ENCODE measurements around the gene RASA3.
"Not testable (repeated sequence)": the region's sequence is repeated elsewhere in the genome, so short reads cannot be mapped to it uniquely, and the experiment has no call there.

The RASA3 gene

DNA sequence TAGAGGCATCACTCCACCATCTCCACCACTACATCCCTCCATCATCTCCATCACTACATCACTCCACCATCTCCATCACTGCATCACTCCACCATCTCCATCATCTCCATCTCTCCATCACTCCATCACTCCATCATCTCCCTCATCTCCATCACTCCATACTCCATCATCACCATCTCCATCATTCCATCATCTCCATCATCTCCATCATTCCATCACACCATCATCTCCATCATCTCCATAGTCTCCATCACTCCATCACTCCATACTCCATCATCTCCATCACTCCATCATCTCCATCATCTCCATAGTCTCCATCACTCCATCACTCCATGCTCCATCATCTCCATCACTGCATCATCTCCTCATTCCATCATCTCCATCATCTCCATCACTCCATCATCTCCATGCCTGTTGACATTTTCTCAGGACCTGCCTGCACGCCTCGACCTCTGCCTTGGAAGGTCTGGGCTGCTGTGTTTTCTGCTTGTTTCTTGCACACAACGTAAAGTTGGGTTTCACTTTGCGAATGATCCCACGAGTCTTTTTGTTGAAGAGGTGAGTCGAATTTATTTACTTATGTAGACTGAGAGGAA is 21.2 kb upstream of the RASA3 start:
- Histone ChIP-seq H3K36me3 (ENCODE audit: control insufficient read depth, low read depth, low read length) (no peaks in the 10 kb centered on the region), H3K27me3 (ENCODE audit: control insufficient read depth, insufficient read depth, low read length) (no peaks in the 10 kb centered on the region), H3K9ac (ENCODE audit: low read length) (no peak overlapping the region), H3K27ac (ENCODE audit: low read length) (no peak overlapping the region), H3K9me3 (ENCODE audit: control insufficient read depth, low read depth, low read length) (no peaks in the 10 kb centered on the region), H3K4me1 (ENCODE audit: control insufficient read depth, low read depth, low read length) (no peaks in the 10 kb centered on the region), H3K4me3 (ENCODE audit: low read length) (no peak overlapping the region)

DNA sequence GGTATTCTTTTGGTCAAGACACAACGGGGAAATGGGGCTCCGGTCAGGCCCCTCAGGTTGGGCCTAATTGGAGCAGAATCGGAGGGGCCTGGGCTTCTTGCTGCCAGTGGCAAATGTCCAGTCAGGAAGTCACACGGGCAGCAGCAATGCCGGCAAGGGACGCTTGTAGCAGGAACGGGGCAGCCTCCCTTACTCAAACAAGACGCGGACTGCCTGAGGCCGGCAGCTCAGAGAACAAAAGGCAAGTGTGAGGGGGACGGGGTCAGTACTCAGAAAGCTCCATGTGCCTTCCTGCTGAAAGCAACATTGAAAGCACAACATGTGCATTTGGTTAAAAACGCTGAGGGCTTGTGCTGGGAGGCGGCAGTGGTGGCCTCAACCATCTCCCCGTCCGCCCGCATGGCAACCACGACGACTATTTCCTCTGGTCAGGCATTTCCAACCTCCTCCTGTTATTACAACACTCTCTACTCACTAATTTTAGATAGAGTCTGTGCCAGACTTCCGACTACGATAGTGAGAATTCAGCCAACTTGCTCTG is 20.5 kb upstream of the RASA3 start:
- no peaks in the 10 kb centered on the region for H3K4me1 ChIP-seq (ENCODE audit: control insufficient read depth, low read depth, low read length)
- no peaks in the 10 kb centered on the region for H3K27me3 ChIP-seq (ENCODE audit: control insufficient read depth, insufficient read depth, low read length)
- H3K9ac ChIP-seq (ENCODE audit: low read length) = no peak overlapping the region
- H3K36me3 ChIP-seq (ENCODE audit: control insufficient read depth, low read depth, low read length) = no peaks in the 10 kb centered on the region
- H3K9me3 ChIP-seq (ENCODE audit: control insufficient read depth, low read depth, low read length) = no peaks in the 10 kb centered on the region
- no peak overlapping the region for H3K4me3 ChIP-seq (ENCODE audit: low read length)
- no peak overlapping the region for H3K27ac ChIP-seq (ENCODE audit: low read length)

DNA sequence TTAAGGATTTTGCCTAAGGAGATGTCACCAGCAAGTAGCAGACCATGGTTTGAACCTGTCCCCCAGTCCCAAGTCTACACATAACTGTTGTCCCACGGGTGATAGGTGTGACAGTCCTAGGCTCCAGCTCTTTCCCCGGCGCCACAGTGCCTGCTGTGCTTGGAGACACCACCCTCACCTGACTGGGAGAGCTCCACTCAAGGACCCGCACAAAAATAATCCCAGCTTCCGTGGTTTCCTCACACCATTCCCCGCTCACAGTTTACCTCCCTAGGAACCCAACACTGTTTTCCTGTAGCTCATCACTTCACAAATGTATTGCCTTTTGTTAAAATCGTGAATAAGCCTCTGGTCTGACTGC is 19.8 kb upstream of the RASA3 start:
- H3K4me3 ChIP-seq (ENCODE audit: low read length) = no peak overlapping the region
- H3K4me1 ChIP-seq (ENCODE audit: control insufficient read depth, low read depth, low read length) = no peaks in the 10 kb centered on the region
- H3K36me3 ChIP-seq (ENCODE audit: control insufficient read depth, low read depth, low read length) = no peaks in the 10 kb centered on the region
- H3K27ac ChIP-seq (ENCODE audit: low read length) = no peak overlapping the region
- H3K9ac ChIP-seq (ENCODE audit: low read length) = no peak overlapping the region
- H3K9me3 ChIP-seq (ENCODE audit: control insufficient read depth, low read depth, low read length) = no peaks in the 10 kb centered on the region
- no peaks in the 10 kb centered on the region for H3K27me3 ChIP-seq (ENCODE audit: control insufficient read depth, insufficient read depth, low read length)

DNA sequence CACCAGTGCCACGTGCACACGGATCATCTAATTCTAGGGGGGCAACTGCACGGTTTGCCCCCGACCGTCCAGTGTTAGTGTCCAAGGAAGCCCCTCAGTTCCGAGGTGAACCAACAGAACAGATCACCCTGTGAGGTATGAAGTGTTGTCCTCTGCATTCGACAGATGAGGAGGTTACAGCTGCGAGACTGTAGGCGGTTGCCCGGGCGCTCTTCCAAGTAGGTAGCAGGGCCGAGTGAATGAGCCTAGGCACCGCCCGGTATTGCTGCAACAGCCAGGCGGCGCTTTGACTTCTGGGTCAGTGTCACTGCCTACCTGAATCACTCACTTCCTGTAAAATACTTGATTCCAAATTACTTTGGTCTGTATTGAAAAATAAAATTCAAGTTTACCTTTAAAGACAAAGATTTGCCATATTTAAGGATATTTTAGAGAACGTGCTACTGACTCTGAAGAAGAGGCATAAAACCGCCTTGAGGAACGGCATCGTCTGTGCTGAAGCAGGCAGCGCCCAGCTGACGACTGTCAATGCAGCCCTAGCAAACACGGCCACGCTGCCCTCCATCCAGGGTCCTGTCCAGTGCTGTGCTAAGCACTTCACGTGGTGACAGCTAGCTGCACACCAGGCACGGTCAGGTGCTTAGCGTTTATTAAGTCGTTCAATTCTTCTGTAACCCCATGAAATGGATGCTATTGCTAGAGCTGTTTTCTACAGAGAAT is 19.3 kb upstream of the RASA3 start:
- H3K9me3 ChIP-seq (ENCODE audit: control insufficient read depth, low read depth, low read length) = no peaks in the 10 kb centered on the region
- no peaks in the 10 kb centered on the region for H3K27me3 ChIP-seq (ENCODE audit: control insufficient read depth, insufficient read depth, low read length)
- no peak overlapping the region for H3K27ac ChIP-seq (ENCODE audit: low read length)
- H3K4me1 ChIP-seq (ENCODE audit: control insufficient read depth, low read depth, low read length) = no peaks in the 10 kb centered on the region
- H3K9ac ChIP-seq (ENCODE audit: low read length) = no peak overlapping the region
- H3K36me3 ChIP-seq (ENCODE audit: control insufficient read depth, low read depth, low read length) = no peaks in the 10 kb centered on the region
- H3K4me3 ChIP-seq (ENCODE audit: low read length) = no peak overlapping the region

DNA sequence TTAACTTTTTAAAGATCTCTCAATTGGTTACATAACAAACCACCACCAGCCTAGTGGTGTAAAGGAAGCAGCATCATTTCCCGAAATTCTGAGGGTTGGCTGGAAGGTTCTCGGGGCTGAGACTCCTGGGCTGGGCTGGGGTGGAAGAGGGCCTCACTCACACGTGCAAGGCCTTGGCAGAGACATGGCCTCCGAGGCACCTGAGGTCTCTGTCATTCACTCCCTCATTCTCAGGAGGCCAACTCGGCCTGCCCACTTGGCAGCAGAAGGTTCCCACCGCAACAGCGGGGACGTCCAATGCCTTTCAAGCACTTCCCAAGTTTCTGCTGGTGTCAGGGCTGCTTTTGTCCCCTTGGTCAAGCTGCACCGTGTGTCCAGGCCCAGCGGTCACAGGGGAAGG is 18.6 kb upstream of the RASA3 start:
- no peak overlapping the region for H3K4me3 ChIP-seq (ENCODE audit: low read length)
- no peak overlapping the region for H3K9ac ChIP-seq (ENCODE audit: low read length)
- H3K36me3 ChIP-seq (ENCODE audit: control insufficient read depth, low read depth, low read length) = no peaks in the 10 kb centered on the region
- no peaks in the 10 kb centered on the region for H3K9me3 ChIP-seq (ENCODE audit: control insufficient read depth, low read depth, low read length)
- no peaks in the 10 kb centered on the region for H3K4me1 ChIP-seq (ENCODE audit: control insufficient read depth, low read depth, low read length)
- H3K27me3 ChIP-seq (ENCODE audit: control insufficient read depth, insufficient read depth, low read length) = no peaks in the 10 kb centered on the region
- no peak overlapping the region for H3K27ac ChIP-seq (ENCODE audit: low read length)

DNA sequence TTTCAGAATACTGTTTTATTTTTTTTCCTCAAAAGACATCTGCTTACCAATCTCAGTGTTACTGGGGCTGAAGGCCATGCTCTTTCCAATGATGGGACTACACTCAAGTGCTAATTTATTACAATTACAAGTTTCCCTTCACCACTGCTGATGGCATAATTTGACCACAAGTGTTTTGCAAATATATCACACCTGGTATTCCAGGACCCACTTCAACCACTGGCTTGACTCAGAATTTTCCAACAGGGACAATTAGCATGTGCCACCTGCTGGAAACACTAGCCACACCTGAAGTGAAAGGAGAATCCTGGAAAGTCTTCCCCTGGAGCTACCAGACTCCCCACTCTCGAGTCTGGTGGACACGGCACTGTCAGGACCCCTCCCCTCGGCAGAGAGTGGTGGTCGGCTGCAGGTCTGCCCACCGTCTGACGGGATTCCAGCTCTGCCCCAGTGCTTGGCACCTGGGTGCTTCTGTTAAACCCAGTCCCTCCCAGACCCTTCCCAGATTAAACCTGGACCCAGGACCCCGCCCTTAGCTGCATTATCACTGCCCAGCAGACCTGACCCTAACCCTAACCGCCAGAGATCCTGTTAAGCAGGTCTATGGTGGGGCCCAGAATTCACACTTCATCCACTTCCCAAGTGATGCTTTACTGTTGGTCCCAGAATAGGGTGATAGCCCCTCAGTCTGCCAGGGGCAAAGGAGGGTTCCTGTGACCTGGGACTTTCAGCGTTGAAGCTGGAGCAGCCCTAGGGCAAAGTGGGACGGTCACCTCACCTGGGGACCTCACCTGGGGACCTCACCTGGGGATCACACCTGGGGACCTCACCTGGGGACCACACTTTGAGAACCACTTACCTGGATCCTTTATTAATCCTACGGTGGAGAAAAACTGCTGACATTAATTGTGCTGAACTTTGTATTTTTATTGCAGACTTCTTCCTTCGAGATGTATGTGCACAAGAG is 17.6 kb upstream of the RASA3 start:
- H3K9me3 ChIP-seq (ENCODE audit: control insufficient read depth, low read depth, low read length) = no peaks in the 10 kb centered on the region
- H3K36me3 ChIP-seq (ENCODE audit: control insufficient read depth, low read depth, low read length) = no peaks in the 10 kb centered on the region
- H3K9ac ChIP-seq (ENCODE audit: low read length) = no peak overlapping the region
- H3K4me1 ChIP-seq (ENCODE audit: control insufficient read depth, low read depth, low read length) = no peaks in the 10 kb centered on the region
- H3K27me3 ChIP-seq (ENCODE audit: control insufficient read depth, insufficient read depth, low read length) = no peaks in the 10 kb centered on the region
- H3K4me3 ChIP-seq (ENCODE audit: low read length) = no peak overlapping the region
- H3K27ac ChIP-seq (ENCODE audit: low read length) = no peak overlapping the region

DNA sequence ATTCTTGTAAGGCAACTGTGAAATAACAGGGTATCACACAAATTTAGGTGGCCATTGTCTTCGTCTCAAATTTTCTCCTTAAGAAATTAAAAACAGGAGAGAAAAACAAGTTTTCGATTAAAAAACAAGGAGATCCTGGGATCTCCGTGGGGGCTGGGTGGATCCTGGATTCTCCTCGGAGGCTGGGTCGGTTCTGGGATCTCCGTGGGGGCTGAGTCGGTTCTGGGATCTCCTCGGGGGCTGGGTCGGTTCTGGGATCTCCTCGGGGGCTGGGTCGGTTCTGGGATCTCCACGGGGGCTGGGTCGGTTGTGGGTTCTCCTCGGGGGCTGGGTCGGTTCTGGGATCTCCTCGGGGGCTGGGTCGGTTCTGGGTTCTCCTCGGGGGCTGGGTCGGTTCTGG is 16.5 kb upstream of the RASA3 start:
- not testable (repeated sequence) for H3K36me3 ChIP-seq (ENCODE audit: control insufficient read depth, low read depth, low read length); H3K9me3 ChIP-seq (ENCODE audit: control insufficient read depth, low read depth, low read length); H3K4me1 ChIP-seq (ENCODE audit: control insufficient read depth, low read depth, low read length); H3K27me3 ChIP-seq (ENCODE audit: control insufficient read depth, insufficient read depth, low read length); H3K9ac ChIP-seq (ENCODE audit: low read length); H3K27ac ChIP-seq (ENCODE audit: low read length); H3K4me3 ChIP-seq (ENCODE audit: low read length)

DNA sequence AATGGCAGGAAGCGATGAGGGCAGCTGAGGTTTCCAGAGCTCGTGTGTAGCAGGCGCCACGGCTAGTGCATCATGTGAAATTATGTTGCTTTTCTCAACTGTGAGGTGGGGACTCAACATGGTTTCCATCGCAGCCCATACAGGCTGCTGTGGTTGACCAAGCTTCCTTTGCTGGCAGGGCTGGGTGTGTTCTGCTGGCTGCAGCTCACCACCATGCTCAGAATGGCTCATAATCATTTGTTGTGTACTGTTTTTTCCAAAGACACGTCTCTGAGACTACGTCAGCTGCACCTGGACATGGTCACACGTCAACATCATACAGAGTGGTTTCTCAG is 16.1 kb upstream of the RASA3 start:
- H3K27me3 ChIP-seq (ENCODE audit: control insufficient read depth, insufficient read depth, low read length) = no peaks in the 10 kb centered on the region
- H3K4me3 ChIP-seq (ENCODE audit: low read length) = no peak overlapping the region
- H3K36me3 ChIP-seq (ENCODE audit: control insufficient read depth, low read depth, low read length) = no peaks in the 10 kb centered on the region
- H3K4me1 ChIP-seq (ENCODE audit: control insufficient read depth, low read depth, low read length) = no peaks in the 10 kb centered on the region
- no peaks in the 10 kb centered on the region for H3K9me3 ChIP-seq (ENCODE audit: control insufficient read depth, low read depth, low read length)
- H3K9ac ChIP-seq (ENCODE audit: low read length) = no peak overlapping the region
- no peak overlapping the region for H3K27ac ChIP-seq (ENCODE audit: low read length)

DNA sequence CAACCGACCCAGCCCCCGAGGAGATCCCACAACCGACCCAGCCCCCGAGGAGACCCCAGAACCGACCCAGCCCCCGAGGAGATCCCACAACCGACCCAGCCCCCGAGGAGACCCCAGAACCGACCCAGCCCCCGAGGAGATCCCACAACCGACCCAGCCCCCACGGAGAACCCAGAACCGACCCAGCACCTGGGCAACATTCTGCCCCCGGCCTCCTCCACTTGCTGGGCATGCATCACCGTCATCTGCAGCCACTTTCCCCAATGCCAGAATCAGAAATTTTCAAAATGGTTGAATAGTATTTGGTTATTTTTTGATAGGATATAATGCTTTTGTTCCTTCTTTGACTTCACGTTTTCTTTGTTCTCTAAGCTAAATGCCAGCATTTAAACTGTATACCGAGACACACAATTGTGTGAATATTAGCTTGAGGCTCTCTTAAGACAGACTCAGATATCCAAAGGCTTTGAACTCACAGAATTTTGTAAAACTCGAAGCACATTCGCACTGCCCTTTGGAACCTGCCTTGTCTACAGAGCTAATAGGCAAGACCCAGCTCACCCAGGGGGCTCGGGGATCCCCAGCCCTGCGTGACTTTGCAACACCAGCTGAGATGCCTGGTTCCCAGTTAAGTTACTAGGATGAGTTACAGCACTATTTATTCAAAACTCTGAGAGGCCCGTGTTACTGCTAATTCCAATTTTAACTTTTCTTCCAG is 15.5 kb upstream of the RASA3 start:
- Histone ChIP-seq H3K9ac (ENCODE audit: low read length) (no peak overlapping the region), H3K36me3 (ENCODE audit: control insufficient read depth, low read depth, low read length) (no peaks in the 10 kb centered on the region), H3K27me3 (ENCODE audit: control insufficient read depth, insufficient read depth, low read length) (no peaks in the 10 kb centered on the region), H3K27ac (ENCODE audit: low read length) (no peak overlapping the region), H3K9me3 (ENCODE audit: control insufficient read depth, low read depth, low read length) (no peaks in the 10 kb centered on the region), H3K4me3 (ENCODE audit: low read length) (no peak overlapping the region), H3K4me1 (ENCODE audit: control insufficient read depth, low read depth, low read length) (no peaks in the 10 kb centered on the region)

DNA sequence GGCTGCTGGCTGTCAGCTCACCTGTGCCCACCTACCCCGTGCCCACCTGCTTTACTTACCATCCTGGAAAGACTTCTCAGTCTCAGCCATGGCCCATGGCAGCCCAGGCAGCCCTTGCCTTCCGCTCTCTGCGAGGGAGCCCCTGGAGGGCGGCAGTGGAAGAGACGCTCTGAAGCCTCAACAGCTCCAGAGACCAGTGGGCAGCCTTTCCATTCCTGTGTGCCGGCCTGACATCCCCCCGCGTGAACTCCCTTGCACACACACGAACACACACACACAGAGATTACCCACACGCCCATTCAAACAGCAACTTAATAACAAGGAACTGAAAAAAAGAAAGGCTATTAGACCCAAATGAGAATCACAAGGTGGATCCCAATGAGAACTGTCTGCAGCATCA is 14.2 kb upstream of the RASA3 start:
- H3K4me3 ChIP-seq (ENCODE audit: low read length) = no peak overlapping the region

DNA sequence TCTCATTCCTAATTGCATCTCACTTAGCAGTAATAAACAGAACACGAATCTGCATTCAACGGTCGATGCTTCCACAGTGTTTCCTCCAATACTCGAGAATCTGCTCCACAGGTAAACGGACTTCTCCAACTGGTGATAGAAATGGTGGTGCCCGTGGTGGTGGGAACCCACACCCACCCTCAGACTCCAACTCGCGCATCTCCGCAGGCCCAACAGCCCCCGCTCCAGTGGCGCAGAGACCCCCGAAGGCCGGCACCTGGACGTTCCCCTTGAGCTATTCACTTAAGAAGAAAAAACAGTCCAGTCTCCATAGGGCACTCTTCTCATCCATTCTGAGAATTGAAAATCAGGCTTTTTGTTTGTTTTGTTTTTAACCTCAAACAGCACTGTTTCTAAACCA is 13.8 kb upstream of the RASA3 start:
- Histone ChIP-seq H3K4me1 (ENCODE audit: control insufficient read depth, low read depth, low read length) (no peaks in the 10 kb centered on the region), H3K27me3 (ENCODE audit: control insufficient read depth, insufficient read depth, low read length) (no peaks in the 10 kb centered on the region), H3K4me3 (ENCODE audit: low read length) (no peak overlapping the region), H3K36me3 (ENCODE audit: control insufficient read depth, low read depth, low read length) (no peaks in the 10 kb centered on the region), H3K9me3 (ENCODE audit: control insufficient read depth, low read depth, low read length) (no peaks in the 10 kb centered on the region), H3K9ac (ENCODE audit: low read length) (no peak overlapping the region), H3K27ac (ENCODE audit: low read length) (no peak overlapping the region)

More for the DNA sequence above, 14.2 kb upstream of the RASA3 start:
- Histone ChIP-seq H3K9ac (ENCODE audit: low read length) (no peak overlapping the region), H3K36me3 (ENCODE audit: control insufficient read depth, low read depth, low read length) (no peaks in the 10 kb centered on the region), H3K27ac (ENCODE audit: low read length) (no peak overlapping the region), H3K4me1 (ENCODE audit: control insufficient read depth, low read depth, low read length) (no peaks in the 10 kb centered on the region), H3K27me3 (ENCODE audit: control insufficient read depth, insufficient read depth, low read length) (no peaks in the 10 kb centered on the region), H3K9me3 (ENCODE audit: control insufficient read depth, low read depth, low read length) (no peaks in the 10 kb centered on the region)
